ENCODE results near the gene PLGLB1. TPM values are rescaled to one million over a fixed set of nuclear protein-coding genes. Genes with fewer than 3 reads are reported as not detected.

The PLGLB1 gene
- 0.11 and 1.7 TPM in 2 replicates for total RNA-seq

GRCh38 chr2:87021744-87022143 is at the start of gene PLGLB1:
Gene PLGLB1 (minus strand): TSS chr2:87021844. CDS start chr2:87021783, 61 bp downstream.

Other genes starting within 250 kb of the PLGLB1 start
- gene CD8A, start 230.9 kb downstream of the PLGLB1 start, total RNA-seq, result not detected in 2 replicates
- gene CD8B, start 160.0 kb downstream of the PLGLB1 start, total RNA-seq, result not detected in 2 replicates
- 0.52 and 0.87 TPM in 2 replicates for gene RGPD1, start 79.7 kb downstream of the PLGLB1 start, total RNA-seq